IMR-90 (cell line): ENCODE results near the gene CBL. TPM values are rescaled to one million over a fixed set of nuclear protein-coding genes. Genes with fewer than 3 reads are reported as not detected.

Experiments used
- ATAC-seq: fragments of 200-7000 bp; cut with Tn5 transposase; 2 replicates; pipeline ENCODE4 v1.9.1; 2020; ENCODE audit warnings: low read depth, mild to moderate bottlenecking, moderate library complexity
- BruUV-seq: library from RNA; stranded (reverse); fragments of 400-500 nt; replicated peaks from 2 replicates; lab custom pipeline; 2021; lab: Mats Ljungman, UMichigan
- CTCF ChIA-PET: fragments of 300-600 bp; formaldehyde crosslinking; extraction: SDS; loops from one replicate; lab custom pipeline; 2021; ENCODE audit warnings: antibody characterized with exemption; lab: Yijun Ruan, JAX
- POLR2A ChIA-PET: fragments of 300-600 bp; sonication (Branson Sonifier 250); formaldehyde crosslinking; loops from one replicate; lab custom pipeline; 2022; ENCODE audit warnings: antibody characterized with exemption; ENCODE audit not compliant: unreplicated experiment; lab: Charles Lee
- DNase-seq: peaks from one replicate; pipeline ENCODE4 v3.0.0; 2013
- H2AFZ ChIP-seq: replicated peaks from 2 replicates; pipeline ENCODE3; 2013; ENCODE audit warnings: low read length, mild to moderate bottlenecking; ENCODE audit not compliant: poor library complexity
- H2AK5ac ChIP-seq: 2 replicates; pipeline ENCODE4 v1.6.1; 2013; ENCODE audit warnings: low read depth, low read length, inconsistent platforms
- H2AK9ac ChIP-seq: replicated peaks from 2 replicates; pipeline ENCODE3; 2013; ENCODE audit warnings: mild to moderate bottlenecking, low read depth, low read length, moderate library complexity; ENCODE audit not compliant: poor library complexity
- H2BK120ac ChIP-seq: 2 replicates; pipeline ENCODE4 v1.6.1; 2013; ENCODE audit warnings: low read depth, low read length, inconsistent platforms
- H2BK15ac ChIP-seq: 3 replicates; pipeline ENCODE4 v1.6.1; 2013; ENCODE audit warnings: low read depth, low read length, inconsistent platforms
- H2BK20ac ChIP-seq: 2 replicates; pipeline ENCODE4 v1.6.1; 2013; ENCODE audit warnings: low read depth, mild to moderate bottlenecking, inconsistent platforms, low read length, moderate library complexity
- H2BK5ac ChIP-seq: 2 replicates; pipeline ENCODE4 v1.6.1; 2013; ENCODE audit warnings: mild to moderate bottlenecking, low read depth, low read length, inconsistent platforms; ENCODE audit not compliant: poor library complexity, severe bottlenecking
- H3K14ac ChIP-seq: replicated peaks from 2 replicates; pipeline ENCODE4 v1.6.1; 2013; ENCODE audit warnings: low read depth, low read length, inconsistent platforms
- H3K18ac ChIP-seq: 2 replicates; pipeline ENCODE4 v1.6.1; 2013; ENCODE audit warnings: low read depth, low read length, control low read depth
- H3K23ac ChIP-seq: 2 replicates; pipeline ENCODE4 v1.6.1; 2013; ENCODE audit warnings: low read depth, low read length, inconsistent platforms
- H3K27ac ChIP-seq: 2 replicates; pipeline ENCODE4 v1.5.1; 2013; ENCODE audit warnings: mild to moderate bottlenecking, control low read depth, low read length; ENCODE audit not compliant: insufficient read depth
- H3K27me3 ChIP-seq: 2 replicates; pipeline ENCODE4 v1.6.1; 2013; ENCODE audit warnings: low read length; ENCODE audit not compliant: control insufficient read depth, insufficient read depth
- H3K36me3 ChIP-seq: 2 replicates; pipeline ENCODE4 v1.6.1; 2013; ENCODE audit warnings: low read length, mixed read lengths; ENCODE audit not compliant: control insufficient read depth, insufficient read depth
- H3K4ac ChIP-seq: 2 replicates; pipeline ENCODE4 v1.6.1; 2013; ENCODE audit warnings: low read depth, low read length, inconsistent platforms
- H3K4me1 ChIP-seq: 2 replicates; pipeline ENCODE4 v1.6.1; 2013; ENCODE audit warnings: low read length, mixed read lengths; ENCODE audit not compliant: control insufficient read depth, insufficient read depth
- H3K4me2 ChIP-seq: 2 replicates; pipeline ENCODE4 v1.6.1; 2013; ENCODE audit warnings: low read depth, mild to moderate bottlenecking, control low read depth, low read length, moderate library complexity
- H3K4me3 ChIP-seq: 2 replicates; pipeline ENCODE4 v1.5.1; 2013; ENCODE audit warnings: low read depth, mild to moderate bottlenecking, control low read depth, low read length, moderate library complexity; ENCODE audit not compliant: insufficient read depth
- H3K56ac ChIP-seq: 2 replicates; pipeline ENCODE4 v1.6.1; 2013; ENCODE audit warnings: low read length, inconsistent platforms; ENCODE audit not compliant: insufficient read depth; ENCODE audit errors: extremely low read depth
- H3K79me1 ChIP-seq, 2 experiments: 2 replicates each; pipeline ENCODE4 v1.6.1; 2013; ENCODE audit warnings: low read length in 2 of 2, inconsistent platforms in 1 of 2, low read depth in 1 of 2
- H3K9ac ChIP-seq: 2 replicates; pipeline ENCODE4 v1.6.1; 2013; ENCODE audit warnings: low read depth, low read length, control low read depth
- H3K9me1 ChIP-seq: 2 replicates; pipeline ENCODE4 v1.6.1; 2013; ENCODE audit warnings: low read length, inconsistent platforms; ENCODE audit not compliant: insufficient read depth
- H3K9me3 ChIP-seq: 2 replicates; pipeline ENCODE4 v1.6.1; 2013; ENCODE audit warnings: low read length; ENCODE audit not compliant: control insufficient read depth, insufficient read depth
- H4K20me1 ChIP-seq: 2 replicates; pipeline ENCODE4 v1.6.1; 2013; ENCODE audit warnings: low read length, inconsistent platforms; ENCODE audit not compliant: insufficient read depth
- H4K5ac ChIP-seq: 2 replicates; pipeline ENCODE4 v1.6.1; 2013; ENCODE audit warnings: mild to moderate bottlenecking, low read depth, low read length, control low read depth
- H4K8ac ChIP-seq, 2 experiments: 2 replicates each; pipeline ENCODE4 v1.6.1; 2013; ENCODE audit warnings: low read depth in 2 of 2, low read length in 2 of 2, control low read depth in 1 of 2, inconsistent platforms in 1 of 2
- H4K91ac ChIP-seq: 2 replicates; pipeline ENCODE4 v1.6.1; 2013; ENCODE audit warnings: low read depth, low read length, inconsistent platforms; ENCODE audit not compliant: insufficient read depth
- FOS ChIP-seq: fragments of 150-350 bp; IDR thresholded peaks from 2 replicates; pipeline ENCODE4 v1.6.1; 2016; ENCODE audit warnings: low read depth, low read length
- RAD21 ChIP-seq: IDR thresholded peaks from 2 replicates; pipeline ENCODE4 v1.6.1; 2012; ENCODE audit warnings: low read length, improper control_type of control experiment
- WGBS, 2 experiments: methylation state at CpG; one replicate each; pipeline versions ENCODE4 v1.1.5 to v1.1.7; 2013; ENCODE audit warnings: missing lambda C conversion rate in 2 of 2; ENCODE audit not compliant: insufficient read length in 1 of 2; ENCODE audit errors: extremely low coverage in 2 of 2; 5-methylcytosine and 5-hydroxymethylcytosine counted together
- dilution Hi-C: fragments of 300-500 bp; cut with HindIII; formaldehyde crosslinking; loops from one replicate; pipeline ENCODE4 v1.14.3; 2018; ENCODE audit warnings: low sequenced_read_pairs; ENCODE audit not compliant: unreplicated experiment
- in situ Hi-C: fragments of 300-500 bp; cut with MboI; formaldehyde crosslinking; loops from 3 replicates; pipeline ENCODE4 v1.14.3; 2019; ENCODE audit warnings: low sequenced_read_pairs, inconsistent platforms, mixed read lengths
- intact Hi-C: fragments of 100-400 bp; cut with micrococcal nuclease; formaldehyde crosslinking; loops from 2 replicates; pipeline ENCODE4 v1.10.0; 2022
- polyA plus RNA-seq, 3 experiments: library from polyadenylated mRNA; depleted of rRNA; stranded (reverse); fragments of >200 nt; gene quantifications; 2 replicates each; pipeline ENCODE4 v1.2.3, GENCODE V29; 2012; ENCODE audit warnings: low replicate concordance in 1 of 3
- total RNA-seq: library from RNA; depleted of rRNA; stranded (reverse); fragments of >200 nt; gene quantifications from 2 replicates; pipeline ENCODE4 v1.2.3, GENCODE V29; 2012

CBL gene
- total and polyA plus RNA-seq, 2 of the 4 experiments (the other 2 are of a cell fraction): 6.1 to 11.8 TPM

DNA sequence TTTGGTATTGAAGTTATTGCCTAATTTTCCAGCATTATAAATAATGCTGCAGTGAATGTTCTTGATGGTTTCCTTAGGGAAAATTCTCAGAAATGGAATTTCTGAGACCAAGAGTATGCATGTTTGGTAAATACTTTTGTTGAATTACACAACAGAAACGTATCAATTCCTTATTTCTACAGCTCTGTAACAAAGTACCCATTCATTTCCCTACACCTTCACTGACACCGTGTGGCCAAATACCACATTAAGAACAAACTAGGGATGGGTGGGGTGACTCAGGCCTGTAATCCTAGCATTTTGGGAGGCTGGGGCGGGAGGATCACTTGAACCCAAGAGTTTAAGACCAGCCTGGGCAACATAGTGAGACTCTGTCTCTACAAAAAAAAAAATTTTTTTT lies 89.0 kb downstream of the CBL start:
- Histone ChIP-seq H3K79me1 (peaks cover 5 to 34% of the 10 kb centered on the region in 2 experiments; a peak in 3 of 4 replicates), H4K8ac (no peak overlapping the region), H2BK5ac (no peak overlapping the region), H3K4me3 (no peak overlapping the region), H3K4me1 (no peaks in the 10 kb centered on the region), H2BK20ac (no peak overlapping the region), H4K5ac (no peak overlapping the region), H3K9me1 (no peaks in the 10 kb centered on the region; the same call in 1 of the 2 replicates), H2AK5ac (no peak overlapping the region), H2BK15ac (no peak overlapping the region), H3K27ac (no peak overlapping the region), H3K56ac (no peak overlapping the region), H3K9ac (no peak overlapping the region), H3K18ac (no peak overlapping the region), H2AFZ (no peak overlapping the region), H3K9me3 (peaks cover 9% of the 10 kb centered on the region), H3K27me3 (no peaks in the 10 kb centered on the region), H3K4me2 (no peak overlapping the region), H4K91ac (no peak overlapping the region), H3K4ac (no peak overlapping the region), H4K20me1 (no peaks in the 10 kb centered on the region), H2BK120ac (no peak overlapping the region), H3K36me3 (peaks cover 32% of the 10 kb centered on the region), H3K23ac (no peak overlapping the region), H2AK9ac (no peak overlapping the region), H3K14ac (no peak overlapping the region)
- no TSS peak for BruUV-seq
- POLR2A ChIA-PET: no interaction called here
- CTCF ChIA-PET: interaction anchor here (0.7 kb wide), 1 partner anchor 10 kb away, joined by 5 read pairs; no protein-coding TSS in a partner anchor
- DNase-seq (no peak), ATAC-seq (peak; percentile 61)
- intact Hi-C loops: no loop called here
- in situ Hi-C loops: no loop called here
- TF ChIP-seq FOS (no peak), RAD21 (peak; percentile 22; the same call in 1 of the 2 replicates)
- WGBS, 2 experiments: no CpG with 5 or more reads among the region's 3 CpGs
- dilution Hi-C loops: no loop called here
